Putamen (tissue), 1 donor: ENCODE measurements around the gene SLC13A3.

Source experiments
- DNase-seq: peaks from one replicate; pipeline ENCODE4 v3.0.0-alpha.2; 2016; ENCODE audit warnings: low spot score

The SLC13A3 gene

DNA sequence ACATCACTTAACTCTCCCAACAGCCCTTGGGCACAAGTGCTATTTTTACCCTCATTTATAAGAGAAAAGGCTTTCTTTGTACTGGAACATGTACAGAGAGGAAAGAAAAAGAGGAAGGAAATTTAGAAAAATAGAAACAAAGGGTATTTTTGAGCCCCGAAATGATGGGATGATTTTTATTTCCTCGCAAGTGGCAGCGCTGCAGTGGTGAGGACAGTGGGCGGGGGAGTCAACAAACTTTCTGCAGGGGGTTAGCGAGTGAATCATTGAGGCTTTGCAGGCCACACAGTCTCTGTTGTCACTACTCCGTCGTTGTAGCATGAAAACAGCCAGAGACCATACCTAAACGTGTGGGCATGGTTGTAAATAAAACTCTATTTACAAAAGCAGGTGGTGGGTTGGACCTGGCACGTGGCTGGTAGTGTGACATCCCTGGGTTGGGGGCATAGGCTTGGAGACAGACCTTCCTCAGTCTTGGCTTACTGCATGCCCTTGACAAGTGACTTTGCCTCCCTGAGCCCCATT lies 75.3 kb downstream of the SLC13A3 start:
- DNase-seq = no peak

DNA sequence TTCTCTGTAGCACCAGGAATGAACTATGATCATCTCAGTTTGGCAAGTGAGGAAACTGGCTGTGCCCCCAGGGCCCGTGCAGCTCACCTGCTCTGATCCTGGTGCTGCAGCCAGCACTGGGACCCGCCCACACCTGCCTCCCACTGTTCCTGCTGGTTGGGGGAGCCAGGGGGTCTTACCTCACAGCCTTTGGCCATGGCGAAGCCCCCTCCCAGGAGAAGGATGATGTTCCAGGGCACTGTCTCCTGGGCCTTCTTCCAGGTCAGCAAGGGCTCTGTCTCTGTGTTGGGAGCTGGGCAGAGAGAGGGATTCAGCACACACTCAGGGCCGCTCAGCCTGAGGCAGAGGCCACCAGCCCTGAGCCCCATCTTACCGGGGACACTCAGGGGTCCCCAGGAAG lies 75.9 kb downstream of the SLC13A3 start:
- DNase-seq = no peak

DNA sequence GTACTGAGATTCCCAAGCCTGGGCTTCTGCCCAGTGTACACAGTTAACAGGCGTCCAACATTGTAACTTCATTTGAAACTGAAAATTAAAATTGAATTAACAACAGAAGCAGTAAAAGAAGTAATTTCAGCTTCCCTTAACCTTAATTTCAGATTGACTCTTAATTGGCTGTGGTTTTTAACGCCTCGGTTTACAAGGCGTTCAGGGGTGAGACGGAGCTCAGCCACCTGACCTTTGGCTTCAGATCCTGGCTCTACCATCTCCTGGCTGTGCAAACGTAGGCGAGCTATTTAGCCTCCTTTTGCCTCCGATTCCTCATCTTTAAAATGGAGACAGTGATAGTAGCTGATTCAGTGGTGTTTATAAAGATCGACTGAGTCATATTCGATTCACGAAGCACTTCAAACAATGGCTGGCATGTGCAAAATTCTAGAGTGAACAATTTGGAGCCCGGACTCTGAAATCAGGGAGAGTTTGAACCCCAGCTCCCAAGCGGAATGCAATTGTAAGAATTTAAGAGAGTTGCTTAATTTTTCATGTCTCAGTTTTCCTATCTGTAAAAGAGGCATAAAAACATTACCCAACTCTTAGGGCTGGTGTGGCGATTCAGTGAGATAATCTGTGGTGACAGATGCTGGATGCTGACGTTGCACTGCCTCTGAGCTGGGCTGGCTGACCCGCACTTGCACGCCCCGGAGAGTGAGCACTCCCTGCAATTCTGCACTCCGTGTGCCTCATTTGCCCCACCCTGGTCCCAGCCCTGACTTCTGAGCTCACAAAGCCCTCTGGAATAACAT lies 77.3 kb downstream of the SLC13A3 start:
- DNase-seq = no peak

DNA sequence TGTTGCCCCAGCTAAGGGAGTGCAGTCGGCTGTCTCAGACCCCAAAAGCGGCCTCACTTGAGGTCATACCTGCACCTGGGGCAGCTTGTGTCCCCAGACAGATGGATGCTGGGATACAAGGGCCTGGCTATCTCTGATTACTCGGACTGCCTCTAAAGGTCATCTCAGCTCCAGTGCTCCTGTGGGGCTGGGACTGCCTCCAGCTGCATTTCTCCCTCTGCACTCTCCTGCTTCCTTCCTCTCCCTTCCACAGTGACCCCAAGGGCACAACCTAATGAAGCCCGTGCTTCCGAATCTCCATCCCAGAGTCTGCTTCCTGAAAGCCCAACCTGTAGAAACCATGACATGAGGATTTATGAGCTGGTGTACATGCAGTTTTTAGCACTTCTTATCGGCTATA lies 78.0 kb downstream of the SLC13A3 start:
- DNase-seq = no peak

DNA sequence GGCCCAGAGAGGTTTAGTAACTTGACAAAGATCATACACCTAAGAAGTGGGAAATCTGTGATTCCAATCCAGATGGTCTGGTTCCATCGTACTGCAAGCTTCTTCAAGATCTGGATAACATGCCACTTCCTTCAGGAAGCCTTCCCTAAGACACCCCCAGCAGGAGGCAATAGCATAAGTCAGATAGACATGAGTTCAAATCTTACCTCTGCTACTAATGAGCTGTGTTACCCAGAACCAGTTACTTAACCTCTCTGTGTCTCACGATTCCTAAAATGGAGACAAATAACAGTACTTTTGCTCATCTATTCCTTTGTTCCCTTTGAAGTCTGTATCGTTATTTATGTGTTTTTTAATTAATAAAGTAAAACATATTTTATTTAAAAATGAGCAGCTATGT lies 78.5 kb downstream of the SLC13A3 start:
- no peak for DNase-seq

DNA sequence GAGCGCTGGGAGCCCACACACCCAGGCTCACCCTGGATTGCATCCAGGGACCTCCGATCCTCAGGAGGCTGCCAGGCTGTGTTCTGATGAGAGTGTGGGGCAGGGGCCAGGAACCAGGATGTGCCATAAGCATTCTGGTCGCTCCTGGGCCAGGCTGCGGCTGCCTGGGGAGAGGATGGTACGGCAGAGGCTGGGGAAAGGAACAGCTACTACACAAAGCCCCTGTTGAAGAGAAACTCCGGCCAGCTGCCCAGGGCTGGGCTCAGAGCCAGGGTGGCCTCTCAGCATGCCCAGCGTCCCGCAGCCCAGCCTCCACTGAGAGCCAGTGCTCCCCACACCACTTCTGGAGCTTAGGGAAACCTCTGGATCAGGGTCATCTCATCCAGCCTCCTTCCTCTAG lies 79.1 kb downstream of the SLC13A3 start:
- DNase-seq = peak; percentile 95

DNA sequence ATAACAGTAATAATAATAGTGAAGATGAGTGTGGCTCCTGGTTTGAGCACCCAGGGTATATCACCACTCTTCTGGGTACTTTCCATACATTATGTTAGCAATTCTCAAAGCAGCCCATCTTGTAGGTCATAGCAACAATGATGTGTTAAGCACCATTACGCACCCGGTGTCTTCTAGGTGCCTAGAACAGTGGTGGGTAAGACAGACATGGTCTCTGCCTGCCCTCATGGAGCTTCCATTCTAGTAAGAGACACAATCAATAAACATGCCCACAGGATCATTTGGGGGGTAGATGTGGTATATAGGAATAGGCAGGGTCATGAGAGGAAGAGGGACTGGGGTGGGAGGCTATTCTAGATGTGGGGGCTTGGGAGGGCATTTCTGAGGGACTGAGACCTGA lies 79.8 kb downstream of the SLC13A3 start:
- no peak for DNase-seq

DNA sequence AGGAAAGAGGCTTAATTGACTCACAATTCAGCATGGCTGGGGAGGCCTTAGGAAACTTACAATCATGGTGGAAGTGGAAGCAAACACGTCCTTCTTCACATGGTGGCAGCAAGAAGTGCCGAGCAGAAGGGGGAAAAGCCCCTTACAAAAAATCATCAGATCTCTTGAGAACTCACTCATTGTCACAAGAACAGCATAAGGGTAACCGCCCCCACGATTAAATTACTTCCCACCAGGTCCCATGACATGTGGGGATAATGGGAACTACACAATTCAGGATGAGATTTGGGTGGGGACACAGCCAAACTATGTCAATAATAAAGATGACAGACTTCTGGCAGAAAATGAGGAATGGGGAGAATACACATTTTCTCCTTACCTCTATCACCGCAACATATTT lies 80.3 kb downstream of the SLC13A3 start:
- no peak for DNase-seq

DNA sequence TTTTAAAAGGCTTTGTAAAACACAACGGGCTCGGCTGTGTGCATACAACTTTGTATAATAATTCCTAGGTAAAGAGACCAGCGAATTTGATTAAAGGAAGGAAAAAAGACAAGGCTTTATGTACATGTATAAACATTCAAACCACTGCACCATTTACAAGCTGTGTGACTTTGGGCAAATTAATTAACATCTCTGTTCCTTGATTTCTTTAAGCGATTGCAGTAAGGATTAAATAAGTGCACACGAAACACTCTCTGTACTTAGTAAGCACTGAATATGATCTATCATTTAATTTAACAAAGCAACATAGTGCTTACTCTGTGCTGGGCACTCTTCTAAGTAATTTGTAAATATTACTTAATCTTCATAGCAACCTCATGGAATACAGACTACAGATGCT lies 81.3 kb downstream of the SLC13A3 start:
- DNase-seq = no peak

DNA sequence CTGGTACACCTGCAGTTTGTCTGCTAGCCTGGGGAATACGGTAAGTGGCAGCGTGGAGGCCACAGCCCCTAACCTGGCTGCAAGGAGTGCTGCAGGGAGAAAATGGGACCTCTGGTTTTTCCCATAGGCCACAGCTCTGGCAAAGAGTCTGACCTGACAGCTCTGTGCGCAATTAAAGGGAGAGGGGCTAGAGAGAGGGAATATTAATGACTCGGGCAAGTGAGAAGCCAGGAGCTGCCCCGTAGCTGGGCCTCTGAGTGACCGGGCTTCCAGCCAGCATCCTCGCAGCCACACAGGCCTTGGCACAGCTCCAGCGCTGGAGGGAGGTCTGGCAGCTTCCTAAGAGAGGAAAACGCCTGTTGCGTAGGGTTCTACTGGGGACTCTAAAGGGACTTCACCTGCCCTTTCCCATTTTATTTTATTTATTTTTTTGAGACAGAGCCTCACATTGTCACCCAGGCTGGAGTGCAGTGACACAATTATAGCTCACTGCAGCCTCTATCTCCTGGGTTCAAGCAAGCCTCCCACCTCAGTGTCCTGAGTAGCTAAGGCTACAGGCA lies 82.6 kb downstream of the SLC13A3 start:
- peak; percentile 95 for DNase-seq

DNA sequence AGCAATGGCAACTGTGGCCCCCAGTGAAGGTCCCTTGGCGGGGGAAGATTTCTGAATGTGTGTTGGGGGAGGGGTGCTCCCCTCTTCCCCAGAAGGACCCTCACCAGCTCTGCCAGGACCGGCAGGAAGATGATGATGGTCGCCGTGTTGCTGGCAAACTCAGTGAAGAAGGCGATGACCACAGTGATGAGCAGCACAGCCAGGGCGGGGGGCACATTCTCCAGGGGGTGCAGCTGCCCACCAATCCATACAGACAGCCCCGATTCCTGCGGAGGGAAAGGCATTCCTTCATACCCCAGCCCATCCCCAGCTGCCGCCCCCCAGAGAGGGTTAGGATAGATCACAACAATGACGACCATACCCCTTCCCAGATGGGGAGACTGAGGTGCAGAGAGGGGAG lies 85.1 kb downstream of the SLC13A3 start:
- no peak for DNase-seq

DNA sequence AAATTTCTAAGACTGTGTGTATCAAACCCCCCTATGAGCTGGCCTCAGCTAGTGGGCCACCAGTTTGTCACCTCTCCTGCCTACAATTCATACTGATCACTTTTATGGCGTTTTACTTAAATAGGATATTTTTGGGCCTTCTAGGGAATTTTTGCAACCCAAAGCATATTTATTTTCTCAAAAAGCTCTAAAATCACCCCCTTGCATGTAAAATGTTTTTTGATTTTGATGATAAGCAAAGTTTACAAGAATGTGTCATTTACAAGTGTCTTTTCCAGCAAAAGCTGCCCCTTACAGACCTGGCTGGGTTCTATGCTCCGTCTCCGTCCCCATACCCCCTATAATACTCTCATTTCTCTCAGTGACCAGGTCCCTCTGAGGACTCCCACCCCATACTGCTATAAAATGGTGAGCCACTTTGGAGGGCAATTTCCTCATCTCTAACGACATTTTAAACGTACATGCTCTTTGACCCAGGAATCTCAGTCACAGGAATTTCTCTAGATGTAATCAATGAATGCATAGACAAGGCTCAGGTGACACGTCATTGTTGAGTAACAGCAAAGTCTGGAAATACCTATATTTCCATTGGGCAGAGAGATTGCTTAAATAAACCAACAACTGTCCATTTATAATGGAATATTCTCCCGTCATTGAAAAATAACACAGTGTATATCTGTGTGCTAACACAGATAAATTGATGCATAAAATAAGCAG lies 86.9 kb downstream of the SLC13A3 start:
- no peak for DNase-seq

DNA sequence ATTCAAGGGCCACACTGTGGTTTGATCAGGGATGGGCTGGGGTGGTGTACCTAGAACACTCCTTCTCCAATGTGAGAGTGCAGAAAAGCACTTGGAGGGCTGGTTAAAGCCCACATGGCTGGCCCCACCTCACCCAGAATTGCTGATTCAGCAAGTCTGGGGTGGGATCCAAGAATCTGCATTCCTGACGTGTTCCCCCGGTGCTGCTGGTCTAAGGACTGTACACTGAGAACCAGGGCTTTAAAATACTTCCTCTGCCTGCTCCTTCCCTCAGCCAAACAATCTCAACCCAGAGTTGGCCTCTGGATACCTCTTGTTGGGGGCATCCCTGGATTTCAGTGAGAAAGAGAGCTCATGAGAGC lies 87.4 kb downstream of the SLC13A3 start:
- no peak for DNase-seq

DNA sequence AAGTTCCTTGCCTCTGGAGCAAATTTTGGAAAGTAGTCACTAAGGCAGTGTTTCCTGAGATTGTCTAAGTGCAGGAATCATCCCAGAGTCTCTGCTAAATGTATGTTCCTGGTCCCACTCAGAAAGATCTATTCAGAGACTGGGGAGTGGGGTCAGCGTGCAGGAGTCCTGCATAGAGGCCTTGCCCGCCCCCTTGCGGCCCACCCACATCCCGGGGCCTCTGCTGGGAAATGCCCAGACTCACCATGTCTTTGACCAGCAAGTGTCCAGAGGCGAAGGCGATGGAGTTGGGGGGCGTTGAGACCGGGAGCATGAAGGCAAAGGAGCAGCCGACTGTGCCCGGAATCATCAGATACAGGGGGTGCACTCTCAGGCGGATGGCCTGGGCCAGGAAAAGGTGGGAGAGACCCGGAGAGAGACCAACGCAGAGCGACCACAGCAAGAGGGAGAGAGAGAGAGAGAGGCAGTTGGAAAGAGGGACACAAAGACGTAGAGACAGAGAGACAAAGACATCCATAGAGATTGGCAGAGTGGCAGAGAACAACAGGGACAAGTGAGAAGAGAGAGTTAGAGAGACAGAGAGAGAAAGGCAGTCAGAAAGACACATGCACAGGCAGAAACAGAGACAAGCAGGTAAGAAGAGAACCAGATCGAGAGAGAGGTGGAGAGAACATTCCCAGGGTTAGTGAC lies 87.9 kb downstream of the SLC13A3 start:
- DNase-seq = no peak

DNA sequence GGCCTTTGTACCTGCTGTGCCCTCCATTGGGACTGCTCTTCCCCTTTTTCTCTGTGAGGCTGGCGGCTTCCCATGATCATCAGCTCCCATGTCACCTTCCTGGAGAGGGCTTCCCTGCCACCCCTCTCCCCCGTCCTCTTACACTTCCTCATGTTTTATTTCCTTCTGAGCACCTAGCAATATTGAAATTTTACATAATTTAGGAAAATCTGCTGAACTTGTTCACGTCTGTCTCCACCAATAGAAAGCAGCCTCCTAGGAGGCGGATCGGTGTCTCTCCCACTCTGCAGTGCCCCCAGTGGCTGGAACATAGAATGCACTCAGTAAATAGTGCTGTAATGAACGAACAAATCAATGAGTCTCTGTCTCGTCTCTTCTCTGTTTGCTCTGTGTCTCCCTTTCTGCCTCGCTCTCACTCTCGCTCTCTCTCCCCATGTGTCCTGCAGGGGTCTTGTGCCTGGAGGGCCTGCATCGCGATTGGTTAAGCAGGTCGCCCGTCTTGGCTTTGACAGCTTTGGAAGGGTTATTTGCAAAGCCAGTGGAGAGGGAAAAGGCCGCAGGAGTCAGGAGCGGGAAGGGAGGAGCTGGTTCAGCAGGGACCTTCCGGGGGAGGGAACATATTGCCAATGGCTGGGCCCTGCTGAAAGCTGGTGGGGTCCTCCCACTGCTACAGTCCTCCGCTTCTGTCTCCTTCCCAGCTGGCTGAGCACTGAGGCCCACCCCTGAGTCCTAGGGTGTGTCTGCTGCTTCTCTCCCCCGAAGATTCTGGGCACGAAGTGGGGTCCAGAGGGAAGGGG lies 88.7 kb downstream of the SLC13A3 start:
- DNase-seq = peak; percentile 87

DNA sequence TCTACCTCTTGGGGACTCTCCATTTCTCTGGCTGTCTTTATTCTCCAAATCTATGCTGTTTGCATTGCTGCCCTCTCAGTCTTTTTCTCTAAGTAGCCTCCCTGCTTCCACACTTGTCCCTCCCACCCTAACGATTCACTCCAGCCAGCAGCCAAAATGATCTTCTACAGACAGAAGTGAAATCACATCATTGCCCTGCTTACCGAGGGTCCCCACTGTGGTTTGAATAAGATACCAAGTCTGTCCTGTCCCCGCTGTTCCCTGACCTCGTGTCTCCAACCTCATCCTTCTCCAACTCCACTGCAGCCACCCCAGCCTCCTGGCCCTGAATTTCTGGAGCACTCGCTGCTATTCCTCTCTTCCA lies 89.3 kb downstream of the SLC13A3 start:
- no peak for DNase-seq

DNA sequence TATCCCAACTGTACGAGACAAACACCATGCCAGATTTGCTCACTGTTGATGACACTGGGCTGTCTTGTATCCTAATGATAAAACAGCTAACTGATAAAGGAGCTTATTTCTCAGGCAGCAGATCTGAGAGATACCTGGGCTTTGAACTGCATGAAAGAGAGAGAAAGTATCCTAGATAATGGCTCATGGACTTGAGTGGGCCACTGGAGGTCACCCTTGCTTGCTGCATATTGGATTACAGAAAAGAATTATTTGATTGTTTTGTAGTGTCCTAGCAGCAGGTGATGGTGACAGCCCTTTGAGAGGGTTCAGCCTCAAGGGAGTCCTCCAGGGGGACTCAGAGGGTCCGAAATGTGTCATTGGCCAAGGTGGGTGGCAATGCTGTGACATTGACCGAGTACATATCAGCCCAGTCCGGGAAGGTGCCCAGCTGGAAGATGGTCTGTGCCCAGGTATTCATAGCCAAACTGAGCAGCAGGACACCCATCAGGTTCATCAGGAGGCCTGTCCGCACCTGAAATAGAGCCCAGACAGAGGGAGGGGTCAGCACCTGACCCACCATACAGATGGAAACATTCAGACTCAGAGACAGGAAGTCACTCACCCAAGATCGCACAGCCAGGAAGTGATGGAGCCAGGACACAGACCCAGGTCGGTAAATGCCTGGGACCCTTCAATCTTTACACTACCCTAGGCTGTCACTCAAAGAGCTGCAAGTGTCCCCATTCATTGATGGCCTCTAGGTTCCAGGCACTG lies 91.4 kb downstream of the SLC13A3 start:
- no peak for DNase-seq

DNA sequence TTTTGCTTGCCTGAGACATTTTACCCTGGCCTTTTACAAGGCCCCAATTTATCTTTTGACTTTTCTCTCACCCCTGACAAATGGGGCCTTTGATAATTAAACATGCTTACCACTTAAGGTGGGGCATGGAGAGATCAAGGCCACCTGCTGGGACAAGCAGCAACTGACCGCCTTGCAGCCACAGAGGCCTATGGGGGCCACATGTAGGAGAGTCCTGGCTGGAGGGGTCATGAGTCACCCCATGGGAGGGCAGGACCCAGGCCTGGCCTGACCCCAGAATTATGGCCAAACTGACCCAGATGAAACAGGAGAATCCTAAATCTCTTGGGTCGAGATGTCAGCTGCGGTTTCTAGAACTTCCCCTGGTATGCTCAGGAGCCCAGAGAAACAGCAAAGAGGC lies 92.3 kb downstream of the SLC13A3 start:
- DNase-seq = no peak

DNA sequence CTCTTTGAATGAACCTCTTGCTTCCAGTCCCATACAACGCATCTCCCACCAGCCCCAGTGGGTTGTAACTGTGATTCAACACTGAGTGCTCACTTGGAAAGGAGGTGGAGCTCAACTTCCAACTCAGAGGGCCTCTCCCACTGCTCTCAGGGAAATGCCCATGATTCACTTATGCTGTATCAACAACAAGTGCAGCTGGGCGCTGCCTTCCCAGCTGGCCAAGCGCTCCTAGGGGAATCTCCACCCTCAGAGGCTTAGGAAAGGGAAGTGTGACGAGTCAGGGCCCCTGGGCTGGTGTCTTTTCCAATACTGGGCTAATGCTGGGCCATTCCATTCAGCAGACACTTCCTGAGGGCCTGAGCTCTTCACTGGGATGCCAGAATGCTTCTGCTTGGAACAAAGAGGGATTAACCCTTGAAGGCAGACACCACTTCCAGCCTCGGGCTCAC lies 92.7 kb downstream of the SLC13A3 start:
- no peak for DNase-seq

DNA sequence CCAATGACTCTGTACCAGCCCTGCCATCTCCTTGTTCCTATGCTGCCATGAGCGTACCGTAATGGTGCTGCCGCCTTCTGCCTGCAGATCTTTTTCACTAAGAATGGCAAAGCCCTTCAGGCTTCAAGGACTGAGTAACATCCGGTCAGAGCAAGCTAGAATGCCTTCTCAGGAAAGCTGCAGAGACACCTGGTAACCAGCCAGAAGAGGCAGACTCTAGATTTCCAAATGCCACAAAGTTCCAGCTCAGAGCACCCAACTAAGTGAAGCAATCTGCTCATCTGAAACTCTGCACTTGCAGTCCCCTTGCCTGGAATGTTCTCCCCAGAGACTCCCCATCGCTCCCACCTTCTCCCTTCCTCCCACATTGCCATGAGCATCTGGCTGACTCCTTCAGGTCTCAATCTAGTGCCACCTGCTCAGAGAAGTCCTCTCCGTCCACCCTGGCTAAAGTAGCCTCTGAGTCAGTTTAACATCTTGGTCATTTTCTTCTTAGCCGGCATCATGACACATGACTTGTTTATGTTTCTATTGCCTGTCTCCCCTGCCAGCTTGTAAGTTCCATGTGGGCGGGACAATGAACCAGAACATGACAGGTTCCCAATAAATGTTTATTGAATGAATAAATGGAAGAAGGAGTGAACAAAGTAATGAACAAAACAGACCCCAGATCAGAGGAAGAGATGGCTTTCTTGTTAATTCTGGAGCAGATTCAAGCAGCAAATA lies 93.9 kb downstream of the SLC13A3 start:
- no peak for DNase-seq
